Glutamatergic neuron (in vitro differentiated cells): ENCODE measurements around the gene DCBLD1. TPM values are rescaled to one million over a fixed set of nuclear protein-coding genes. Genes with fewer than 3 reads are reported as not detected.

ENCODE experiments used
- DNase-seq: peaks from one replicate; pipeline ENCODE4 v3.0.0; 2022
- H3K27ac Mint-ChIP-seq: one replicate; pipeline ENCODE4 v1.8.0; 2020; ENCODE audit warnings: mild to moderate bottlenecking, mixed read lengths, inconsistent platforms; ENCODE audit not compliant: unreplicated experiment
- H3K27me3 Mint-ChIP-seq: one replicate; pipeline ENCODE4 v1.8.0; 2020; ENCODE audit warnings: mild to moderate bottlenecking, moderate library complexity, mixed read lengths, inconsistent platforms; ENCODE audit not compliant: unreplicated experiment
- H3K36me3 Mint-ChIP-seq: one replicate; pipeline ENCODE4 v1.8.0; 2020; ENCODE audit warnings: mild to moderate bottlenecking, mixed read lengths, inconsistent platforms; ENCODE audit not compliant: unreplicated experiment
- H3K4me1 Mint-ChIP-seq: one replicate; pipeline ENCODE4 v1.8.0; 2020; ENCODE audit warnings: mild to moderate bottlenecking, low read depth, mixed read lengths, inconsistent platforms; ENCODE audit not compliant: unreplicated experiment
- H3K4me3 Mint-ChIP-seq: one replicate; pipeline ENCODE4 v1.8.0; 2020; ENCODE audit warnings: mild to moderate bottlenecking, mixed read lengths, inconsistent platforms; ENCODE audit not compliant: unreplicated experiment
- H3K9me3 Mint-ChIP-seq: one replicate; pipeline ENCODE4 v1.8.0; 2020; ENCODE audit warnings: mild to moderate bottlenecking, moderate library complexity, mixed read lengths, inconsistent platforms; ENCODE audit not compliant: unreplicated experiment
- CTCF ChIP-seq: fragments of 200-600 bp; sonication (generic); IDR thresholded peaks from one replicate; pipeline ENCODE4 v1.5.0; 2021; ENCODE audit not compliant: partially characterized antibody, unreplicated experiment
- total RNA-seq: library from RNA; stranded (reverse); fragmentation: NEBNext Ultra II Directional; extraction: Animal tissue kit (Norgen Biotek cat#: 25700); gene quantifications from one replicate; pipeline ENCODE4 v1.2.1, GENCODE V29; 2021; ENCODE audit not compliant: unreplicated experiment

Gene DCBLD1
- total RNA-seq, 1 donor from 2014 or later: 25.1 TPM

GRCh38 chr6:117573006-117573680 lies 90.7 kb downstream of the DCBLD1 start:
- H3K9me3 Mint-ChIP-seq: peaks cover 3% of the 10 kb centered on the region
- no peak for TF ChIP-seq CTCF
- H3K27me3 Mint-ChIP-seq: no peaks in the 10 kb centered on the region
- peaks cover 3% of the 10 kb centered on the region for H3K4me1 Mint-ChIP-seq
- DNase-seq: no peak
- no peak overlapping the region for H3K4me3 Mint-ChIP-seq
- H3K36me3 Mint-ChIP-seq: no peaks in the 10 kb centered on the region
- no peak overlapping the region for H3K27ac Mint-ChIP-seq

GRCh38 chr6:117574198-117574597 lies 91.7 kb downstream of the DCBLD1 start:
- no peak for TF ChIP-seq CTCF
- no peak overlapping the region for H3K4me3 Mint-ChIP-seq
- peaks cover 7% of the 10 kb centered on the region for H3K4me1 Mint-ChIP-seq
- peaks cover 3% of the 10 kb centered on the region for H3K9me3 Mint-ChIP-seq
- no peaks in the 10 kb centered on the region for H3K36me3 Mint-ChIP-seq
- no peaks in the 10 kb centered on the region for H3K27me3 Mint-ChIP-seq
- DNase-seq: no peak
- no peak overlapping the region for H3K27ac Mint-ChIP-seq

- Mint-ChIP-seq H3K4me1 (no peaks in the 10 kb centered on the region), H3K4me3 (no peak overlapping the region), H3K27me3 (no peaks in the 10 kb centered on the region), H3K27ac (no peak overlapping the region), H3K36me3 (peaks cover 7% of the 10 kb centered on the region), H3K9me3 (peaks cover 2% of the 10 kb centered on the region)
- DNase-seq: no peak
- TF ChIP-seq CTCF: no peak
These were observed 103.2 kb downstream of the DCBLD1 start for GRCh38 chr6:117585647-117586046.

- no peak for DNase-seq
- Mint-ChIP-seq H3K36me3 (peaks cover 4% of the 10 kb centered on the region), H3K9me3 (peaks cover 2% of the 10 kb centered on the region), H3K27me3 (no peaks in the 10 kb centered on the region), H3K4me1 (no peaks in the 10 kb centered on the region), H3K27ac (no peak overlapping the region), H3K4me3 (no peak overlapping the region)
- TF ChIP-seq CTCF: no peak
These were observed 108.0 kb downstream of the DCBLD1 start for GRCh38 chr6:117590447-117590846.

GRCh38 chr6:117591405-117591804 lies 108.9 kb downstream of the DCBLD1 start:
- no peaks in the 10 kb centered on the region for H3K27me3 Mint-ChIP-seq
- no peak overlapping the region for H3K4me3 Mint-ChIP-seq
- H3K4me1 Mint-ChIP-seq: no peaks in the 10 kb centered on the region
- H3K36me3 Mint-ChIP-seq: peaks cover 4% of the 10 kb centered on the region
- no peak for DNase-seq
- no peak for TF ChIP-seq CTCF
- H3K9me3 Mint-ChIP-seq: peaks cover 5% of the 10 kb centered on the region
- H3K27ac Mint-ChIP-seq: no peak overlapping the region
